GM21529 (cell line): ENCODE measurements around the gene PLXNA4.

Experiments
- ATAC-seq: cut with Tn5 transposase; IDR thresholded peaks from one replicate; pipeline ENCODE4 v1.9.1; 2021; ENCODE audit not compliant: unreplicated experiment

The PLXNA4 gene

GRCh38 chr7:132133501-132133900, 442.8 kb downstream of the PLXNA4 start:
- no peak for ATAC-seq

- no peak for ATAC-seq
Measured at GRCh38 chr7:132131196-132131595, 445.1 kb downstream of the PLXNA4 start.

- no peak for ATAC-seq
Measured at GRCh38 chr7:132130497-132130896, 445.8 kb downstream of the PLXNA4 start.

- ATAC-seq = no peak
Measured at GRCh38 chr7:132125872-132126595, 450.2 kb downstream of the PLXNA4 start.

- no peak for ATAC-seq
Measured at GRCh38 chr7:132125096-132125495, 451.2 kb downstream of the PLXNA4 start.

- ATAC-seq = no peak
Measured at GRCh38 chr7:132124575-132124974, 451.7 kb downstream of the PLXNA4 start.

GRCh38 chr7:132123773-132124172, 452.5 kb downstream of the PLXNA4 start:
- ATAC-seq = no peak

GRCh38 chr7:132122901-132123300, 453.4 kb downstream of the PLXNA4 start:
- no peak for ATAC-seq

GRCh38 chr7:132121987-132122386, 454.3 kb downstream of the PLXNA4 start:
- ATAC-seq = no peak

- no peak for ATAC-seq
Measured at GRCh38 chr7:132118641-132119040, 457.6 kb downstream of the PLXNA4 start.

- no peak for ATAC-seq
Measured at GRCh38 chr7:132117636-132118035, 458.6 kb downstream of the PLXNA4 start.

GRCh38 chr7:132117181-132117580, 459.1 kb downstream of the PLXNA4 start:
- ATAC-seq = no peak

GRCh38 chr7:132116369-132116768, 459.9 kb downstream of the PLXNA4 start:
- no peak for ATAC-seq

GRCh38 chr7:132115758-132116157, 460.5 kb downstream of the PLXNA4 start:
- no peak for ATAC-seq

GRCh38 chr7:132115028-132115427, 461.2 kb downstream of the PLXNA4 start:
- ATAC-seq = no peak

- ATAC-seq = no peak
Measured at GRCh38 chr7:132114411-132114810, 461.9 kb downstream of the PLXNA4 start.

GRCh38 chr7:132113536-132114371, 462.5 kb downstream of the PLXNA4 start:
- no peak for ATAC-seq

- ATAC-seq = no peak
Measured at GRCh38 chr7:132112657-132113056, 463.6 kb downstream of the PLXNA4 start.

GRCh38 chr7:132112106-132112505, 464.2 kb downstream of the PLXNA4 start:
- no peak for ATAC-seq

- no peak for ATAC-seq
Measured at GRCh38 chr7:132110692-132111091, 465.6 kb downstream of the PLXNA4 start.

GRCh38 chr7:132109769-132110168, 466.5 kb downstream of the PLXNA4 start:
- ATAC-seq = no peak

- no peak for ATAC-seq
Measured at GRCh38 chr7:132108563-132108962, 467.7 kb downstream of the PLXNA4 start.
